ENCODE data around the gene ARG2.

- TF ChIP-seq POLR2AphosphoS5 (IDR thresholded peaks at IDR 0.05) (no peak), CTCF (IDR thresholded peaks at IDR 0.05) (no peak), POLR2A (IDR thresholded peaks at IDR 0.05) (no peak), EP300 (IDR thresholded peaks at IDR 0.05) (no peak)
These were observed 60.4 kb downstream of the ARG2 start for GRCh38 chr14:67680121-67680602.

Data from suprapubic skin (tissue), 4 donors.